Fibroblast of lung (primary cell): ENCODE results near the gene RNLS. TPM values are rescaled to one million over a fixed set of nuclear protein-coding genes. Genes with fewer than 3 reads are reported as not detected.

Source experiments
- DNase-seq, 2 donors: peaks; one replicate each; pipeline versions ENCODE4 v3.0.0 to v3.0.0-alpha.2; 2010; ENCODE audit warnings: low read depth in 2 of 2
- H2AFZ ChIP-seq: 2 replicates; pipeline ENCODE4 v1.5.1; 2012; ENCODE audit warnings: low read length, control low read depth, inconsistent platforms
- H3K27ac ChIP-seq: 2 replicates; pipeline ENCODE4 v1.5.1; 2011; ENCODE audit warnings: low read length, control low read depth; ENCODE audit not compliant: insufficient read depth
- H3K27me3 ChIP-seq: 2 replicates; pipeline ENCODE4 v1.5.1; 2011; ENCODE audit warnings: mild to moderate bottlenecking, low read length; ENCODE audit not compliant: control insufficient read depth, insufficient read depth
- H3K36me3 ChIP-seq: 2 replicates; pipeline ENCODE4 v1.5.1; 2011; ENCODE audit warnings: low read length; ENCODE audit not compliant: control insufficient read depth, insufficient read depth
- H3K4me1 ChIP-seq: 2 replicates; pipeline ENCODE4 v1.5.1; 2011; ENCODE audit warnings: low read length; ENCODE audit not compliant: control insufficient read depth, insufficient read depth; ENCODE audit errors: extremely low read depth
- H3K4me2 ChIP-seq: 2 replicates; pipeline ENCODE4 v1.5.1; 2011; ENCODE audit warnings: low read length, control low read depth; ENCODE audit not compliant: insufficient read depth; ENCODE audit errors: extremely low read depth
- H3K4me3 ChIP-seq, 4 experiments: fragments of 200-600 bp in 1 of 4; sonication (generic) in 1 of 4; replicated peaks in 1 of 4; 2 replicates each; pipeline ENCODE4 v1.5.1; 2011 to 2016; ENCODE audit warnings: low read length in 4 of 4, low read depth in 3 of 4, mild to moderate bottlenecking in 3 of 4, control low read depth in 2 of 4, inconsistent platforms in 1 of 4, mixed read lengths in 1 of 4; ENCODE audit not compliant: insufficient read depth in 1 of 4; ENCODE audit errors: control extremely low read depth in 1 of 4
- H3K79me2 ChIP-seq: 2 replicates; pipeline ENCODE4 v1.5.1; 2012; ENCODE audit warnings: mild to moderate bottlenecking, low read length, inconsistent platforms; ENCODE audit not compliant: control insufficient read depth, insufficient read depth
- H3K9ac ChIP-seq: 2 replicates; pipeline ENCODE4 v1.5.1; 2011; ENCODE audit warnings: mild to moderate bottlenecking, low read length, control low read depth; ENCODE audit not compliant: insufficient read depth
- H3K9me3 ChIP-seq: 2 replicates; pipeline ENCODE4 v1.5.1; 2012; ENCODE audit warnings: low read depth, low read length; ENCODE audit not compliant: control insufficient read depth, insufficient read depth
- H4K20me1 ChIP-seq: 2 replicates; pipeline ENCODE4 v1.5.1; 2011; ENCODE audit warnings: low read length; ENCODE audit not compliant: control insufficient read depth, insufficient read depth; ENCODE audit errors: extremely low read depth
- EZH2 ChIP-seq: IDR thresholded peaks from 2 replicates; pipeline ENCODE4 v1.5.1; 2012; ENCODE audit warnings: low read length, control low read depth, mild to moderate bottlenecking; ENCODE audit errors: missing control alignments
- polyA plus RNA-seq, 2 donors: library from polyadenylated mRNA; depleted of rRNA in 1 of 2; stranded (reverse) in 1 of 2; unstranded in 1 of 2; fragments of >200 nt; gene quantifications; 2 replicates each; pipeline ENCODE4 v1.2.1, GENCODE V29; 2011 to 2012; ENCODE audit warnings: missing spikeins in 1 of 2
- total RNA-seq: library from RNA; depleted of rRNA; stranded (reverse); fragments of >200 nt; gene quantifications from 2 replicates; pipeline ENCODE4 v1.2.1, GENCODE V29; 2014
- TF ChIP-seq, protein P1 (sequence below), 2 donors: IDR thresholded peaks in 1 of 2; conservative IDR thresholded peaks in 1 of 2; 1 replicate in 1 of 2; 2 replicates in 1 of 2; pipeline ENCODE4 v1.5.1; 2011 to 2012; ENCODE audit warnings: low read length in 2 of 2, control low read depth in 1 of 2, inconsistent platforms in 1 of 2, low read depth in 1 of 2, mild to moderate bottlenecking in 1 of 2

RNLS gene
- total and polyA plus RNA-seq, 2 donors (not counting 1 experiment from before 2014, with no cell fraction given): 16.5 to 18.4 TPM

DNA sequence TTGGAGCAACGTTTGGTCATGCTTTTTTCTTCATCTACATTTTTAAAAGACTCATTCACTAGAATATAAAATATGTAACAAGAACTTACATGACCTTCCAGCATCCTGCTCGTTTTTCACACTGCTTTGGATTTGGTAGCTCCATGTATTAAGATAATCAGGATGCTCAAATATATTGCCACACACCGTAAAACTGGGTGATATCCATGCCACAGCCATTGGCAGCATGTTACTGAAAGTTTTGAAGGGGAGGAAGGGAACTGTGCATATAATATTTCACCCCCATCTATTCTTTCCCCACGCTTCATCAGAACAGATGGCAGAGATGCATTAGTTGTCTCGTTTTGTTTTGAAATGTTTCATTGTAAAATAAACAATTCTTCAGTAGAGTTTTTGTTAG lies 158.2 kb downstream of the RNLS start:
- no peaks in the 10 kb centered on the region for H3K36me3 ChIP-seq
- no peak for DNase-seq
- H3K27ac ChIP-seq: no peak overlapping the region
- no peak overlapping the region for H3K9ac ChIP-seq
- no peak for TF ChIP-seq EZH2
- TF ChIP-seq, protein P1, sequence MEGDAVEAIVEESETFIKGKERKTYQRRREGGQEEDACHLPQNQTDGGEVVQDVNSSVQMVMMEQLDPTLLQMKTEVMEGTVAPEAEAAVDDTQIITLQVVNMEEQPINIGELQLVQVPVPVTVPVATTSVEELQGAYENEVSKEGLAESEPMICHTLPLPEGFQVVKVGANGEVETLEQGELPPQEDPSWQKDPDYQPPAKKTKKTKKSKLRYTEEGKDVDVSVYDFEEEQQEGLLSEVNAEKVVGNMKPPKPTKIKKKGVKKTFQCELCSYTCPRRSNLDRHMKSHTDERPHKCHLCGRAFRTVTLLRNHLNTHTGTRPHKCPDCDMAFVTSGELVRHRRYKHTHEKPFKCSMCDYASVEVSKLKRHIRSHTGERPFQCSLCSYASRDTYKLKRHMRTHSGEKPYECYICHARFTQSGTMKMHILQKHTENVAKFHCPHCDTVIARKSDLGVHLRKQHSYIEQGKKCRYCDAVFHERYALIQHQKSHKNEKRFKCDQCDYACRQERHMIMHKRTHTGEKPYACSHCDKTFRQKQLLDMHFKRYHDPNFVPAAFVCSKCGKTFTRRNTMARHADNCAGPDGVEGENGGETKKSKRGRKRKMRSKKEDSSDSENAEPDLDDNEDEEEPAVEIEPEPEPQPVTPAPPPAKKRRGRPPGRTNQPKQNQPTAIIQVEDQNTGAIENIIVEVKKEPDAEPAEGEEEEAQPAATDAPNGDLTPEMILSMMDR (conservative IDR thresholded peaks at IDR 0.05 in 1 of 2, IDR thresholded peaks at IDR 0.05 in 1 of 2; ENCODE audit: low read depth in 1 of 2, low read length in 2 of 2): no peak
- no peak overlapping the region for H2AFZ ChIP-seq
- no peaks in the 10 kb centered on the region for H4K20me1 ChIP-seq
- no peaks in the 10 kb centered on the region for H3K9me3 ChIP-seq
- no peak overlapping the region for H3K4me2 ChIP-seq
- no peaks in the 10 kb centered on the region for H3K27me3 ChIP-seq
- H3K4me3 ChIP-seq: no peak overlapping the region
- no peaks in the 10 kb centered on the region for H3K4me1 ChIP-seq
- no peaks in the 10 kb centered on the region for H3K79me2 ChIP-seq

GRCh38 chr10:88423732-88424131 lies 159.4 kb downstream of the RNLS start:
- Histone ChIP-seq H3K27ac (no peak overlapping the region), H3K4me3 (no peak overlapping the region), H3K27me3 (no peaks in the 10 kb centered on the region), H3K4me1 (no peaks in the 10 kb centered on the region), H3K36me3 (no peaks in the 10 kb centered on the region), H3K79me2 (no peaks in the 10 kb centered on the region), H4K20me1 (no peaks in the 10 kb centered on the region), H3K9ac (no peak overlapping the region), H2AFZ (no peak overlapping the region), H3K9me3 (no peaks in the 10 kb centered on the region), H3K4me2 (no peak overlapping the region)
- TF ChIP-seq, protein P1 (conservative IDR thresholded peaks at IDR 0.05 in 1 of 2, IDR thresholded peaks at IDR 0.05 in 1 of 2; ENCODE audit: low read depth in 1 of 2, low read length in 2 of 2): no peak
- TF ChIP-seq EZH2: no peak
- DNase-seq: no peak

DNA sequence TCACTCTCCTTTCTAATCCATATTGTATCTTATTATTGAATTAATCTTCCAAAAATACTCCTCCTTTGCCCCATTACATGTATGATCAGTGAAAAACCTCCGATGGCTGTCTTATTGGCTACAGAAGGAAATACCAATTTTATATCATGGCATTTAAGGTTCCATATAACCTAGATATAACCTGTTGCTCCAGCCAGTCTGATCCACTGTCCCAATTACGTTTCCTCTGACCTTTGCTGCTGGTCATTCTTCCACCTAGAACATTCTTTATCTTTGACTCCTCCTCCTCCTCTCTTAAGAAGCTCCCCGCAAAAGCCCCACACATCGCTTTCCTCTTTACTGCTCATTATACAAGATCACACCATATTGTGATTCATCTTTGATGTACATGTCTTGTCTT lies 161.5 kb downstream of the RNLS start:
- no peaks in the 10 kb centered on the region for H3K4me1 ChIP-seq
- TF ChIP-seq, protein P1 (conservative IDR thresholded peaks at IDR 0.05 in 1 of 2, IDR thresholded peaks at IDR 0.05 in 1 of 2; ENCODE audit: low read depth in 1 of 2, low read length in 2 of 2): no peak
- TF ChIP-seq EZH2: no peak
- H4K20me1 ChIP-seq: no peaks in the 10 kb centered on the region
- H3K36me3 ChIP-seq: no peaks in the 10 kb centered on the region
- no peak overlapping the region for H3K9ac ChIP-seq
- no peak overlapping the region for H3K27ac ChIP-seq
- no peak overlapping the region for H3K4me2 ChIP-seq
- no peak overlapping the region for H3K4me3 ChIP-seq
- H3K9me3 ChIP-seq: no peaks in the 10 kb centered on the region
- H3K79me2 ChIP-seq: no peaks in the 10 kb centered on the region
- DNase-seq: no peak
- no peak overlapping the region for H2AFZ ChIP-seq
- no peaks in the 10 kb centered on the region for H3K27me3 ChIP-seq
